Measurements from ENCODE around the gene RETREG3.
A peak's percentile ranks its signal among the peaks of the same experiment; 100 is the strongest.

Gene RETREG3

DNA sequence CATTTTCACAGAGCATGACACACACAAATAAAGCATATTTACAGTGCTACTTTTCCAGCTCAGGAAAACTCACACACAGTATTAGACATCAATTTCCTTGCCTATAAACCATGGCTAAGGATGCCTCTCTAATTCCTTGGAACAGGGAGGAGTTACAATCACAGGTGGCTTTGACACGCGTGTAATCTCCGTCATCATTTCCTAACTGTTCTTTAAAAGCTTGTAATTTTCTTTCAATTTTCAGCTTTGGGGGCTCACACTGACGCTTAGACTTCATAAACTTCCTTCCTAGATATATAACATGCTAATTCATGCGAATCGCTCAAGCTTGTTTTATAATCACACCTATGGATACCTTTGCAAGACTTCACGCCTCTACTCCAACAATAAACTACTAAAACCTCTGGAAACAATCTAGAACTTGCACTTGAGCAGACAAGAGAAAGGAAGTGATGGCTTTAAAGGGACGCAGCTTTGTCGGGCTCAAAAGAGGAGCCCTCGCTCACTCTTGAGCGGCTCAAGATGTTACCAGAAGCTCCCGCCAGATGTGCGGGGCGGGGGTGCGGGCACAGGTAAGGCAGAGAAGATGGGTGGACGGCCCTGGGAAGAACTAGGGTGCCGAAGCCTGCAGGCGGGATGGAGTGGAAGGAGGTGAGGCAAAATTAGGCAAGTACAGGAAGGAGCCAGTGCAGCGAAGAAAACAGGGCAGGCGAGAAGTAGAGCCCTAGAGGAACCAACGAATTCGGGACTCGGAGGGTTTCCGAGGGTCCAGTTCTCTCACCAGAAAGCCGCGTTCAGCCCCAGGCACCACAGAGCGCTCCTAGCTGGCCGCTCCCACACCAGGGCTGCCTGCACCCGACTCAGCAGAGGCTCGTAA is 631 bp downstream of the RETREG3 start:
- peak; percentile 23 for DNase-seq (ENCODE audit: low read depth)
- TF ChIP-seq, protein P1, sequence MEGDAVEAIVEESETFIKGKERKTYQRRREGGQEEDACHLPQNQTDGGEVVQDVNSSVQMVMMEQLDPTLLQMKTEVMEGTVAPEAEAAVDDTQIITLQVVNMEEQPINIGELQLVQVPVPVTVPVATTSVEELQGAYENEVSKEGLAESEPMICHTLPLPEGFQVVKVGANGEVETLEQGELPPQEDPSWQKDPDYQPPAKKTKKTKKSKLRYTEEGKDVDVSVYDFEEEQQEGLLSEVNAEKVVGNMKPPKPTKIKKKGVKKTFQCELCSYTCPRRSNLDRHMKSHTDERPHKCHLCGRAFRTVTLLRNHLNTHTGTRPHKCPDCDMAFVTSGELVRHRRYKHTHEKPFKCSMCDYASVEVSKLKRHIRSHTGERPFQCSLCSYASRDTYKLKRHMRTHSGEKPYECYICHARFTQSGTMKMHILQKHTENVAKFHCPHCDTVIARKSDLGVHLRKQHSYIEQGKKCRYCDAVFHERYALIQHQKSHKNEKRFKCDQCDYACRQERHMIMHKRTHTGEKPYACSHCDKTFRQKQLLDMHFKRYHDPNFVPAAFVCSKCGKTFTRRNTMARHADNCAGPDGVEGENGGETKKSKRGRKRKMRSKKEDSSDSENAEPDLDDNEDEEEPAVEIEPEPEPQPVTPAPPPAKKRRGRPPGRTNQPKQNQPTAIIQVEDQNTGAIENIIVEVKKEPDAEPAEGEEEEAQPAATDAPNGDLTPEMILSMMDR (conservative IDR thresholded peaks at IDR 0.05; ENCODE audit: low read depth, low read length) = no peak
- peak overlapping the region; percentile 96 for H3K4me3 ChIP-seq (ENCODE audit: low read depth, low read length)

DNA sequence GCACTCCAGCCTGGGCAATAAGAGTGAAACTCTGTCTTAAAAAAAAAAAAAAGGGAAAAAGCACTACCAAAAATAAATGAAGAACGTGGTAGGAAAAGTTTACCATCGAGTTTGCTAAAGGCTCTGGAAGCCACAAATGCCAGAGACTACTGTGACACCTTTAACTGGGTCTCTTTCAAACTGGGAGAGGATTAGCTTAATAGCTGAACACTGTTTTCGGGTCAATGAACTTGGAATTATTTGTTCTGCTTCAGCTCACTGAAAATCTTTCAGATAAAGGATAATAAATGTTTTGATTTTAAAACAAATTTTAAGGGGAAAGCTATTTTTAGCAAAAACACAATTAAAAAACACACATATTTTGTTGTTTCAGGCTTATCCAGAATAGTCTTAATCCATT is 1.4 kb downstream of the RETREG3 start:
- H3K4me3 ChIP-seq (ENCODE audit: low read depth, low read length) = peak overlapping the region; percentile 96
- DNase-seq (ENCODE audit: low read depth) = no peak
- TF ChIP-seq, protein P1 (conservative IDR thresholded peaks at IDR 0.05; ENCODE audit: low read depth, low read length) = no peak

DNA sequence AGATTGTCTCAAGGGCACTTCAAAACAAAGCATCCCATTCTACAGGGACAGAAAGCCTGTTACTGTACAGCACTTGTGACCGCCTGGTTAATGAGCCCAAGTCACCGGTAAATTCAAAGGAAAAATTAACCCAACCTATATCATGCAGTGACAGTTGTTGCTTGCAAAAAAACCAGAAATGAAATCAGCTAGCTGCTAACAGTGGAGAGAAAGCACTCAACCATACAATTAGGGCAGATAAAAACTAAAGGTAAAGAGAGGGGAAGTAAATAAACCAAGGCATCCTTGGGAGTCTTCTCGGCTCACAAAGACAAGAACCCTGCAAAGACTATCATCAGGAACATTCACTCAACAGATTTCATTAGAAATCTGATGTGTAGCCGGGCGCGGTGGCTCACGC is 5.9 kb downstream of the RETREG3 start:
- H3K4me3 ChIP-seq (ENCODE audit: low read depth, low read length) = no peak overlapping the region
- TF ChIP-seq, protein P1 (conservative IDR thresholded peaks at IDR 0.05; ENCODE audit: low read depth, low read length) = no peak

GRCh38 chr17:42598905-42599304 is 10.3 kb downstream of the RETREG3 start:
- no peak overlapping the region for H3K4me3 ChIP-seq (ENCODE audit: low read depth, low read length)
- no peak for DNase-seq (ENCODE audit: low read depth)
- TF ChIP-seq, protein P1 (conservative IDR thresholded peaks at IDR 0.05; ENCODE audit: low read depth, low read length) = no peak

More for the DNA sequence above, 5.9 kb downstream of the RETREG3 start:
- no peak for DNase-seq (ENCODE audit: low read depth)

- DNase-seq (ENCODE audit: low read depth) = no peak
Measured at GRCh38 chr17:42596386-42596785, 12.8 kb downstream of the RETREG3 start.

DNA sequence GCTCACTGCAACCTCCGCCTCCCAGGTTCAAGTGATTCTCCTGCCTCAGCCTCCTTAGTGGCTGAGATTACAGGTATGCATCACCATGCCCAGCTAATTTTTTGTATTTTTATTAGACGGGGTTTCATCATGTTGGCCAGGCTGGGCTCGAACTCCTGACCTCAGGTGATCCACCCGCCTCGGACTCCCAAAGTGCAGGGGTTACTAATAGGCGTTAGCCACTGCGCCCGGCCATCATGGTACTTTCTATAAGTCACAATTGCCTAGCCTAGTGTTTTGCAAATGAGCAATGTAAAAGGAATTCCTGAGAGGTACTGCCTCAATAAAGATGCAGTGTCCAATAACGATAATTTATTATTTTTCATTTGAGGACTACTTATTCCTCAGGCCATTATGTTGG is 17.8 kb downstream of the RETREG3 start:
- TF ChIP-seq, protein P1 (conservative IDR thresholded peaks at IDR 0.05; ENCODE audit: low read depth, low read length) = no peak
- DNase-seq (ENCODE audit: low read depth) = no peak
- no peak overlapping the region for H3K4me3 ChIP-seq (ENCODE audit: low read depth, low read length)

More at GRCh38 chr17:42596386-42596785, 12.8 kb downstream of the RETREG3 start:
- no peak overlapping the region for H3K4me3 ChIP-seq (ENCODE audit: low read depth, low read length)
- TF ChIP-seq, protein P1 (conservative IDR thresholded peaks at IDR 0.05; ENCODE audit: low read depth, low read length) = no peak

- TF ChIP-seq, protein P1 (conservative IDR thresholded peaks at IDR 0.05; ENCODE audit: low read depth, low read length) = no peak
- DNase-seq (ENCODE audit: low read depth) = no peak
- H3K4me3 ChIP-seq (ENCODE audit: low read depth, low read length) = no peak overlapping the region
Measured at GRCh38 chr17:42590886-42591285, 18.3 kb downstream of the RETREG3 start.
